Lung (tissue), 12 donors: ENCODE results near the gene FAM234B. TPM values are rescaled to one million over a fixed set of nuclear protein-coding genes. Genes with fewer than 3 reads are reported as not detected.

Source experiments
- ATAC-seq: fragments of 200-7000 bp; cut with Tn5 transposase; one replicate; pipeline ENCODE4 v1.9.1; 2020; ENCODE audit warnings: moderate number of reproducible peaks; ENCODE audit not compliant: insufficient read depth, low FRiP score
- DNase-seq, 3 donors: peaks; one replicate each; pipeline ENCODE4 v3.0.0-alpha.2; 2013 to 2017
- H3K27ac ChIP-seq, 2 donors: one replicate each; pipeline ENCODE4 v1.5.1; 2013; ENCODE audit warnings: mild to moderate bottlenecking in 2 of 2, moderate library complexity in 2 of 2, control low read depth in 1 of 2, inconsistent platforms in 1 of 2, low read depth in 1 of 2, low read length in 1 of 2
- H3K27me3 ChIP-seq, 3 donors: one replicate each; pipeline ENCODE4 v1.5.1; 2013; ENCODE audit warnings: low read length in 2 of 3; ENCODE audit not compliant: control insufficient read depth in 3 of 3, insufficient read depth in 3 of 3
- H3K36me3 ChIP-seq, 4 donors: one replicate each; pipeline ENCODE4 v1.5.1; 2013; ENCODE audit warnings: low read length in 4 of 4, mild to moderate bottlenecking in 1 of 4, moderate library complexity in 1 of 4; ENCODE audit not compliant: control insufficient read depth in 4 of 4, insufficient read depth in 4 of 4
- H3K4me1 ChIP-seq, 5 donors: one replicate each; pipeline ENCODE4 v1.5.1; 2013; ENCODE audit warnings: low read length in 5 of 5, mild to moderate bottlenecking in 2 of 5, moderate library complexity in 1 of 5; ENCODE audit not compliant: control insufficient read depth in 5 of 5, insufficient read depth in 5 of 5
- H3K4me3 ChIP-seq: one replicate; pipeline ENCODE4 v1.5.1; 2013; ENCODE audit warnings: mild to moderate bottlenecking, control low read depth, moderate library complexity
- H3K9ac ChIP-seq, 2 donors: one replicate each; pipeline ENCODE4 v1.5.1; 2013; ENCODE audit warnings: low read length in 2 of 2, control low read depth in 1 of 2; ENCODE audit not compliant: insufficient read depth in 1 of 2
- H3K9me3 ChIP-seq, 4 donors: one replicate each; pipeline ENCODE4 v1.5.1; 2013; ENCODE audit warnings: low read length in 3 of 4, mild to moderate bottlenecking in 1 of 4, moderate library complexity in 1 of 4; ENCODE audit not compliant: control insufficient read depth in 4 of 4, insufficient read depth in 3 of 4
- CTCF ChIP-seq: IDR thresholded peaks from 2 replicates; pipeline ENCODE4 v1.5.1; 2012; ENCODE audit warnings: mild to moderate bottlenecking; ENCODE audit errors: control extremely low read depth, extremely low read depth
- WGBS, 2 donors: extraction: QIAGEN DNeasy Blood & Tissue Kit; methylation state at CpG; one replicate each; pipeline ENCODE4 v1.1.7; 2013; 5-methylcytosine and 5-hydroxymethylcytosine counted together
- polyA plus RNA-seq, 2 donors: library from polyadenylated mRNA; stranded (reverse); fragments of 200-250 nt; gene quantifications; one replicate each; pipeline ENCODE4 v1.2.1, GENCODE V29; 2013
- total RNA-seq, 2 donors: library from RNA; depleted of rRNA in 1 of 2; stranded (reverse); fragments of >200 nt in 1 of 2; gene quantifications; one replicate each; pipeline ENCODE4 v1.2.1, GENCODE V29; 2014 to 2021
- donor health status: control.
- donor health status: control.
- donor health status: Bipolar disorder and iron deficiency.
- donor health status: healthy.
- donor health status: DM: yes; HTN: yes; CAD: no.

Gene FAM234B
- total and polyA plus RNA-seq, 4 donors: 1.4 to 10.4 (median 6.3) TPM

GRCh38 chr12:13120413-13120812 is 76.2 kb downstream of the FAM234B start:
- Histone ChIP-seq H3K27ac (no peak overlapping the region), H3K4me3 (no peak overlapping the region), H3K27me3 (no peaks in the 10 kb centered on the region), H3K36me3 (no peaks in the 10 kb centered on the region), H3K9me3 (no peaks in the 10 kb centered on the region), H3K4me1 (peaks cover 0 to 7% (median 0%) of the 10 kb centered on the region in 5 donors), H3K9ac (no peak overlapping the region)
- TF ChIP-seq CTCF: no peak
- no peak for DNase-seq
- ATAC-seq: no peak
- WGBS, 2 donors: 88 to 89% methylated on average over 3 of the region's 3 CpGs

GRCh38 chr12:13121568-13121967 is 77.4 kb downstream of the FAM234B start:
- WGBS, 2 donors: 77 to 80% methylated on average over 5 of the region's 5 CpGs
- H3K9me3 ChIP-seq: no peaks in the 10 kb centered on the region
- H3K4me1 ChIP-seq: peaks cover 0 to 6% (median 0%) of the 10 kb centered on the region in 5 donors
- DNase-seq (no peak), ATAC-seq (no peak)
- no peaks in the 10 kb centered on the region for H3K27me3 ChIP-seq
- H3K27ac ChIP-seq: no peak overlapping the region
- H3K9ac ChIP-seq: no peak overlapping the region
- no peak overlapping the region for H3K4me3 ChIP-seq
- H3K36me3 ChIP-seq: no peaks in the 10 kb centered on the region
- TF ChIP-seq CTCF: no peak

- ATAC-seq: no peak
- Histone ChIP-seq H3K4me3 (no peak overlapping the region), H3K9me3 (no peaks in the 10 kb centered on the region), H3K27ac (no peak overlapping the region), H3K4me1 (peaks cover 0 to 7% (median 1%) of the 10 kb centered on the region in 5 donors), H3K27me3 (no peaks in the 10 kb centered on the region), H3K36me3 (no peaks in the 10 kb centered on the region), H3K9ac (no peak overlapping the region)
- DNase-seq: no peak
- no peak for TF ChIP-seq CTCF
- 68 to 69% methylated on average over 8 of the region's 8 CpGs for WGBS, 2 donors
Measured at GRCh38 chr12:13124656-13125505, 80.7 kb downstream of the FAM234B start.
